ENCODE data around the gene TBC1D23. TPM values are rescaled to one million over a fixed set of nuclear protein-coding genes. Genes with fewer than 3 reads are reported as not detected.
"Not testable (repeated sequence)": the region's sequence is repeated elsewhere in the genome, so short reads cannot be mapped to it uniquely, and the experiment has no call there.

The TBC1D23 gene
- total RNA-seq = 58.1 TPM

DNA sequence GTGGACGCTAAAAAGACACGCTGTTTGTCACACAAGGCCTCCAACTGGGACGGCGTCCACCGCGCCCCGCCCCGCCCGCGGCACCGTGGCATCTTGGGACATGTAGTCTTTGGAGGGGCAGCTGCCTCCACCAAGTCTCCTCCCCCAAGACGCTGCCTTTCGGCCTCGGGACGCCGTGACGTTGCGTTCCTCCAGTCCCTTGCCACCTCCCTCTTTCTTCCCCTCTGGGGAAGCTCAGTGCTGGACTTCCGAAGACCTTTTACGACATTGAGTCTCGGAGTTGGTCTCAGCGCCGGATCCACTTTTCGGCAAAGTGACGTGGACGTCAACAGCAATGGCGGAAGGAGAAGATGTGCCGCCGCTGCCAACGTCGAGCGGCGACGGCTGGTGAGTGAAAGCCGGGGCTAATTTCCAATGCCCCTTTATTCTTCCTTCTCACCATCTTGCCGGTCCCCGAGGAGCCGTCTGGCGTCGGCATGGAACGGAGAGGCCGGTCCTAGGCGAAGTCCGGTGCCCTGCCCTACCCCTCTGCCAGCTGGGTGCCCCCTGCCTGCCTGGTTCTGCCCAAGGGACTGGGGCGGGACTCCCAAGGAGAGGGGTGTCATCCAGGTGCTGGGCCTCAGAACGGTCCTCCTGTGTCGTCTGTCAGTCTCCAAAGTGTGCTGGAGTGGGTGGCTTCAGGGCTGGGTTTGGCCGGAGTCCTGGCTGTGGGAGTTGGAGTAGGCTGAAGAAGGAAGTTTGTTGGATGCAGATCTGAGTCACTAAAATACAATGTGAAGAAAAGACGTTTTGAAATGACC is at the start of gene TBC1D23:
TBC1D23 (plus strand) TSS at position 308 of the 800 bp plus-strand sequence; CDS start at position 335, 27 bp downstream.
- DNase-seq = peak; percentile 100

DNA sequence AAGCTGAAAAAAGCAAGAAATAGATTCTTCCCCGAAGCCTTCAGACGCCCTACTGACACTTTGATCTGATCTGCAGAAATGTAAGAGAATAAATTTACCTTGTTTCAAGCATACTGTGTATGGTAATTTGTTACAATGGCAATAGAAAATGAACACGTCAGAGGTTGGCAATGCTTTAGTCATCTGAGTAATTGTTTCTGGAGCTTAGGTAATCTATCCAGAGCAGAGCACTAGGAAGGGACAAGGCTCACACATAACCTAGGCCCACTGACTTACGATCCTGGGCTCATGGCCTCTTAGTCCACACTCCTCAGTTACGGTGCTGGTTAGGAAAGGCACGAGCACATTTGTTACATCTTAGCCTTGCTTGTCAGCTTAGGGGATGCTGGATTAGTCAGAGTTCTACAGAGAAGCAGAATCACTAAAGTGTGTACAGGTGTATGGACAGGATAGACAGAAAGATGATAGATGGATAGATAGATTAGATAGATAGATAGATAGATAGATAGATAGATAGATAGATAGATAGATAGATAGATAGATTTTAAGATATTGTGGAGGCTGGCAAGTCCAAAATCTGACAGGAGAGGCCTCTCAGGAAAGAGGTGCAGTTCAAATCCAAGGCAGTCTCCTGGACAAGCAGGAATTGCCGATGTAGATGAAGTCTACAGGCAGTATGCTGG is 46.8 kb upstream of the TBC1D23 start:
- no peak for DNase-seq

DNA sequence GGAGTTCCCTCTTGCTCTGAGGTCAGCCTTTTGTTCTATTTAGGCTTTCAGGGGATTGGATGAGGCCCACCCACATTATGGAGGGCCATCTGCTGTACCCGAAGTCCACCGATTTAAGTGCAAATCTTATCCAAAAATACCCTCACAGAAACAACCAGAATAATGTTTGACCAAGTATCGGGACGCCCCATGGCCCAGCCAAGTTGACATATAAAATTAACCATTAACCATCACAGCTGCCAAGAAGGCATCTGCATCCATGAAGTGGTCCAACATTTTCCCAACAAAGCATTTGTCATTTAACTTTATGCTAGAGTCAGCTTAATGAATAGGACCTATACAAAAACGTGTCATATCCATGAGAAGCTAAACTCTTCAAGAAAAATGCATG is 46.2 kb upstream of the TBC1D23 start:
- DNase-seq = no peak

- no peak for DNase-seq
Observed at GRCh38 chr3:100216713-100217112, 44.1 kb upstream of the TBC1D23 start.

GRCh38 chr3:100221159-100221558 is 39.6 kb upstream of the TBC1D23 start:
- no peak for DNase-seq

DNA sequence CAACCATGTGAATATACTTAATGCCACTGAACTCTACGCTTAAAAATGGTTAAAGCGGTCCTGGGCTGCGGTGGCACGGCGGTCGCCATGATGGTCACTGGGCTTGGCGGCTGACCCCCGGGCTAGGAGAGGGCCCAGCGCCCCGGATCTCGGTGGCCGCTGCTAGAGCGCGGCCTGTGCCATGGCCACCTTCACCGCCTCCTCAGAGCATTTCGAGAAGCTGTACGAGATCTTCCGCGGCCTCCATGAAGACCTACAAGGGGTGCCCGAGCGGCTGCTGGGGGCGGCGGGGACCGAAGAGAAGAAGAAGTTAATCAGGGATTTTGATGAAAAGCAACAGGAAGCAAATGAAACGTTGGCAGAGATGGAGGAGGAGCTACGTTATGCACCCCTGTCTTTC is 35.6 kb upstream of the TBC1D23 start:
- no peak for DNase-seq

DNA sequence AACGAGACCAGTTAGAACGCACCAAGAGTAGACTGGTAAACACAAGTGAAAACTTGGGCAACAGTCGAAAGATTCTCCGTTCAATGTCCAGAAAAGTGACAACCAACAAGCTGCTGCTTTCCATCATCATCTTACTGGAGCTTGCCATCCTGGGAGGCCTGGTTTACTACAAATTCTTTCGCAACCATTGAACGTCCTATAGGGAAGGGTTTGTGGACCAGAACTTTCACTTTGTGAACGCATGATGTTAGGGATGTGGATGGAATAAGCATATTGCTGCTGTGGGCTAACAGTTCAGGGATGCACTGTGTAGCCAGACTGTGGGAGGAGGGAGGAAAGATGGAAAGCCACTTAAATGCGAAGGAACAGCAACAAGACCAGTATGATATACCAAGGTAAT is 34.9 kb upstream of the TBC1D23 start:
- no peak for DNase-seq

GRCh38 chr3:100226712-100227429 is 33.9 kb upstream of the TBC1D23 start:
- DNase-seq = peak; percentile 45

DNA sequence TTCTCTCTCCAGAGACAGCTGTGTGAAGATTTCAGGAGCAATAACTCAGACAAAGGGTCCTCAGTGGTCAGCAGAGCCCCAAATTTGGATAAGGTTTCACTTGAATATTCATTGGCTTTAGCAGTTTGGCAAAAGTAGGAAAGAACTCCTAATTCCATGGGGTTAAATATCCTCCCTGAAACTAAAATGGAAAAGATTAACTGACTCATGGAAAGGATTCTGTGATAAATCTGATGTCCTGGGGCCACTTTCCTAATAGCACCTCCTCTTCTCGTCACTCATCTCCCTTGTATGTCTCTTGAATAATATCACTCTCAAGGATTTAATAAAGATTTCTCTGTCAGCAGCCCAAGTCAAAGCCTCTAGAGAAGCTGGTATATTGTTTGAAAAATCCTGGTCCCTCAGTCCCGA is 33.3 kb upstream of the TBC1D23 start:
- DNase-seq = no peak

- no peak for DNase-seq
Observed at GRCh38 chr3:100228247-100228646, 32.5 kb upstream of the TBC1D23 start.

DNA sequence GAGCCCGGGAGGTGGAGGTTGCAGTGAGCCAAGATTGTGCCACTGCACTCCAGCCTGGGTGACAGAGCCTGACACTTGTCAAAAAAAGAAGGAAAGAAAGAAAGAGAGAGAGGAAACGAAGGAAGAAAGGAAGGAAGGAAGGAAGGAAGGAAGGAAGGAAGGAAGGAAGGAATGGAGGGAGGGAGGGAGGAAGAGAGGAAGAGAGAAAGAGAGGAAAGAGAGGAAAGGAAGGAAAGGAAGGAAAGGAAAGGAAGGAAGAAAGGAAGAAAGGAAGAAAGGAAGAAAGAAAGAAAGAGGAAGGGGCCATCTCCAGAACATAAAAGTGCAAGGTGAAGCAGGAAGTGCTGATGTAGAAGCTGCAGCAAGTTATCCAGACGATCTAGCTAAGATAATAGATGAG is 31.6 kb upstream of the TBC1D23 start:
- not testable (repeated sequence) for DNase-seq

DNA sequence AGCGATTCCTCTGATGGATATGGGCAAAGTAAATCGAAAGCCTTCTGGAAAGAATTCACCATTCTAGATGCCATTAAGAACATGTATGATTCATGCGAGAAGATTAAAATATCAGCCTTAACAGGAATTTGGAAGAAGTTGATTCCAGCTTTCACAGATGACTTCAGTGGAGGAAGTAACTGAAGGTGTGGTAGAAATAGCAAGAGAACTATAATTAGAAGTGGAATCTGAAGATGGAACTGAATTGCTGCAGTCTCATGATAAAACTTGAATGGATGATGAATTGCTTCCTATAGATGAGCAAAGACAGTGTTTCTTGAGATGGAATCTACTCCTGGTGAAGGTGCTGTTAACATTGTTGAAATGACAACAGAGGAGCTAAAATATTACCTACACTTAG is 30.1 kb upstream of the TBC1D23 start:
- no peak for DNase-seq

DNA sequence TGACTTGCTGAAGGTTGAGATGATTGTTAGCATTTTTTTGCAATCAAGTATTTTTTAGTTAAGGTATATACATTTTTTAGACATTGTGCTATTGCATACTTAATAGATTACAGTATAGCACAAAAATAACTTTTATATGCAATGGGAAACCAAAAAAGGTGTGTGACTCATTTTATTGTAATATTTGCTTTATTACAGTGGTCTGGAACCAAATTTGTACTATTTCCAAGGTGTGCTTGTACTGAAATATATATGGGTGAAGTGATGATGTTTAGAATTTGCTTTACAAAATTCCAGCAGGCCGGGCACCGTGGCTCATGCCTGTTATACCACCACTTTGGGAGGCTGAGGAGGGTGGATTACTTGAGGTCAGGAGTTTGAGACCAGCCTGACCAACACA is 29.1 kb upstream of the TBC1D23 start:
- no peak for DNase-seq

GRCh38 chr3:100234364-100234763 is 26.4 kb upstream of the TBC1D23 start:
- no peak for DNase-seq

DNA sequence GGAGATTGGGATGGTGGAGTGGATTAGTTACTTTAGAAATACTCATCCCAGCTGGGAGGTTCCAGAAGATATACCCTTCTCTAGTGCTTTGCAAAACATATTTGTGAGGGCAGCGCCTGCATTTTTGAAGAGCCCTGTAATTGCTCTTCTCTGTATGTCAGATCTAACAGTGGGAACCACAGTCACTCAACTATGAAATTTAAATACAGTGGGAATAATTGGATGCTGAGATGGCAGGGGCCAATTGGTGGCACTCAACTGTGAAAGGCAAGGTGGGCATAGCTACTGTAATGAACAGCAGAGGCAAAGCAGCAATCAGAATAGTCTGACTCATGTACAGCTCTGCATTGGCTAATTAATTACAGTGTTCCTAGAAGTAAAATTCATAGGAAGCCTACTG is 22.2 kb upstream of the TBC1D23 start:
- no peak for DNase-seq

- not testable (repeated sequence) for DNase-seq
Observed at GRCh38 chr3:100242471-100242870, 18.3 kb upstream of the TBC1D23 start.

DNA sequence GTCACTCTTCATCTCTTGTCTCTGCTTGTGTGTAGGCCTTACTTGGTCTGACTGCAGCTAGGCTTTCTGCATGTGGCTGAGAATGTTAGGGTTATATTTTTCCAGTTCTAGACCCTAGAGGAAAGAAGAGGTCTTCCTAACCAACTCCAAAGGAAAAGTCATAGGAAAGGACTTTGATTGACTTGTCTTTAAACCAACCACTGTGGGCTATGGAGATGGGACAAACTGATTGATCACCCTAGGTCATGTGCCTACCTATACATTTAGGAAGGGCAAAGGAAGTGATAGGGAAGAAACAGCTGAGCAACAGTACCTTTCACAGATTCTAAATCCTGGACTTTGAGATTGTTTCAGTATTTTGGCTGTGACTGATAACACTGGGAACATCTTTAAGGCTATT is 16.5 kb upstream of the TBC1D23 start:
- no peak for DNase-seq

- DNase-seq = no peak
Observed at GRCh38 chr3:100245136-100245535, 15.7 kb upstream of the TBC1D23 start.

GRCh38 chr3:100245927-100246326 is 14.9 kb upstream of the TBC1D23 start:
- DNase-seq = no peak

GRCh38 chr3:100246999-100247398 is 13.8 kb upstream of the TBC1D23 start:
- DNase-seq = no peak

GRCh38 chr3:100252001-100252400 is 8.8 kb upstream of the TBC1D23 start:
- DNase-seq = peak; percentile 30

- peak; percentile 90 for DNase-seq
Observed at GRCh38 chr3:100254168-100254777, 6.5 kb upstream of the TBC1D23 start.

DNA sequence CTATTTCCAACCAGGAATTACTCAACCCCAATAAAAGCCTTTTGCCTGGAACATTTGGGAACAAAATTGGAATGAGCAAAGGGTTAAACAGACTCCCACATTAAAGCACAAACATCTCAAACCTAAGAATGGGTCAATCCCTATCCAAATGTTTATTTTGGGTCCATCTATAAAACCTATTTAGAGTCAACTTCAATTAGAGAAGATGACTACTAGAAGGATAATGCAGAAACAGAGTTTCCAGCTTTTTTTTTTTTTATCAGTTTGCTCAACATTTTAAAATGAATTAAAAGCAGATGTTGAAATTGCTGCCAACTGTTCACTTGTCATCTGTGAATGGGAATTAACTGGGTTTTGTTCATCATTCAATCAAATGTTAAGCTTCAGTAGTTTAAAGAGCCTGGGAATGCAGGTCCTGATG is 4.1 kb upstream of the TBC1D23 start:
- peak; percentile 38 for DNase-seq

Data from tongue (tissue), 2 donors.